ENCODE measurements around the gene DCPS.

DNA sequence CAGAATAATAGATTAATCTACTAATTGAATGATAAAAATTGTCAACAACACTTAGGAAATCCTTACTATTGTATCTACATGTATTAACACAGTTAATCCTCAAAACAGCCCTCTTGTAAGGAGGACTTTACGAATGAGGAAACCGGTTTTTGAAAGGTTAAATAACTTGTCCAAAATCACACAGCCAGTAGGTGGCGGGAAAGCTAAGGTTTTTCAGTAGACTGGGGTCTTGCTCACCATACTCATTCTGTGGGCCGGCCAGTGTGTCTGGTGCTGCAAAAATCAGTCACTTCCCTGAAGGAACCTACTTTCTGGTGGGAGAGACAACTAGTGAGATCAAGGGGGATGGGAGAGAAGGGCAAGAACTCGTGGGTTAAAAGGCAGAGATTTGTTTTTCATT lies 3.8 kb downstream of the DCPS start:
- no peak for TF ChIP-seq GATA2 (IDR thresholded peaks at IDR 0.05; ENCODE audit: low read depth, low read length)
- TF ChIP-seq GATA3 (IDR thresholded peaks at IDR 0.05; ENCODE audit: low read depth, low read length), result no peak
